SK-N-SH treated with all-trans-retinoic acid at 6 μM for 48 hours (cell line): Measurements from ENCODE around the gene NR2C1.
"Not testable (repeated sequence)": the region's sequence is repeated elsewhere in the genome, so short reads cannot be mapped to it uniquely, and the experiment has no call there.

ENCODE experiments used
- ATAC-seq: fragments of 200-7000 bp; cut with Tn5 transposase; 3 replicates; pipeline ENCODE4 v1.9.1; 2020; ENCODE audit warnings: mild to moderate bottlenecking, moderate library complexity
- ARNTL ChIP-seq: fragments of 450-650 bp; formaldehyde crosslinking; IDR thresholded peaks from 2 replicates; pipeline ENCODE4 v1.5.0; 2020; ENCODE audit warnings: low read depth, mild to moderate bottlenecking, moderate library complexity, borderline replicate concordance
- BACH2 ChIP-seq: fragments of 250-450 bp; sonication (Bioruptor Pico); IDR thresholded peaks from 2 replicates; pipeline ENCODE4 v1.9.0; 2021; ENCODE audit warnings: mild to moderate bottlenecking, borderline replicate concordance
- CREB5 ChIP-seq: fragments of 250-450 bp; sonication (Bioruptor Pico); IDR thresholded peaks from 2 replicates; pipeline ENCODE4 v1.5.1; 2020; ENCODE audit warnings: low read depth, mild to moderate bottlenecking, moderate library complexity
- CSDC2 ChIP-seq: fragments of 250-450 bp; sonication (Bioruptor Pico); IDR thresholded peaks from 2 replicates; pipeline ENCODE4 v1.5.0; 2020; ENCODE audit warnings: mild to moderate bottlenecking, moderate library complexity
- ESRRG ChIP-seq: fragments of 250-450 bp; sonication (Bioruptor Pico); IDR thresholded peaks from 2 replicates; pipeline ENCODE4 v1.6.1; 2021; ENCODE audit warnings: mild to moderate bottlenecking
- GLIS3 ChIP-seq: fragments of 250-450 bp; sonication (Bioruptor Pico); IDR thresholded peaks from 2 replicates; pipeline ENCODE4 v1.5.0; 2020; ENCODE audit warnings: mild to moderate bottlenecking, moderate library complexity
- ISL1 ChIP-seq: fragments of 250-450 bp; sonication (Bioruptor Pico); IDR thresholded peaks from 2 replicates; pipeline ENCODE4 v2.1.2; 2022; ENCODE audit warnings: mild to moderate bottlenecking, moderate library complexity
- OSR1 ChIP-seq: fragments of 250-450 bp; sonication (Bioruptor Pico); IDR thresholded peaks from 2 replicates; pipeline ENCODE4 v1.8.0; 2022; ENCODE audit warnings: moderate library complexity, mild to moderate bottlenecking, inconsistent platforms
- PPARA ChIP-seq: fragments of 250-450 bp; sonication (Bioruptor Pico); IDR thresholded peaks from 2 replicates; pipeline ENCODE4 v1.5.0; 2020; ENCODE audit warnings: mild to moderate bottlenecking, borderline replicate concordance
- RARB ChIP-seq: fragments of 250-450 bp; sonication (Bioruptor Pico); IDR thresholded peaks from 2 replicates; pipeline ENCODE4 v1.8.0; 2021; ENCODE audit warnings: mild to moderate bottlenecking, moderate library complexity
- SNAI2 ChIP-seq: fragments of 250-450 bp; sonication (Bioruptor Pico); IDR thresholded peaks from 2 replicates; pipeline ENCODE4 v1.5.0; 2020; ENCODE audit warnings: mild to moderate bottlenecking, moderate library complexity
- TCF4 ChIP-seq: fragments of 250-450 bp; sonication (Bioruptor Pico); IDR thresholded peaks from 2 replicates; pipeline ENCODE4 v1.8.0; 2021; ENCODE audit warnings: mild to moderate bottlenecking, moderate library complexity, borderline replicate concordance
- TOX ChIP-seq: fragments of 250-450 bp; sonication (Bioruptor Pico); IDR thresholded peaks from 2 replicates; pipeline ENCODE4 v1.8.0; 2021; ENCODE audit warnings: mild to moderate bottlenecking, moderate library complexity, borderline replicate concordance
- ZFP3 ChIP-seq: fragments of 250-450 bp; sonication (Bioruptor Pico); IDR thresholded peaks from 2 replicates; pipeline ENCODE4 v1.5.0; 2020; ENCODE audit warnings: mild to moderate bottlenecking, moderate library complexity
- ZNF565 ChIP-seq: fragments of 450-650 bp; formaldehyde crosslinking; conservative IDR thresholded peaks from 2 replicates; pipeline ENCODE4 v1.5.0; 2020; ENCODE audit warnings: low read depth, mild to moderate bottlenecking, moderate library complexity
- ZNF8 ChIP-seq: fragments of 450-650 bp; formaldehyde crosslinking; IDR thresholded peaks from 2 replicates; pipeline ENCODE4 v1.5.0; 2020; ENCODE audit warnings: mild to moderate bottlenecking, moderate library complexity
- TF ChIP-seq, protein P1 (sequence below): fragments of 250-450 bp; sonication (Bioruptor Pico); IDR thresholded peaks from 2 replicates; pipeline ENCODE4 v1.8.0; 2020; ENCODE audit warnings: mild to moderate bottlenecking, moderate library complexity, borderline replicate concordance
- TF ChIP-seq, protein P2 (sequence below): fragments of 250-450 bp; sonication (Bioruptor Pico); IDR thresholded peaks from 2 replicates; pipeline ENCODE4 v1.5.1; 2021; ENCODE audit warnings: mild to moderate bottlenecking, moderate library complexity
- TF ChIP-seq, protein P3 (sequence below): fragments of 250-450 bp; sonication (Bioruptor Pico); IDR thresholded peaks from 2 replicates; pipeline ENCODE4 v1.8.0; 2021; ENCODE audit warnings: low read depth, mild to moderate bottlenecking, moderate library complexity, borderline replicate concordance

The NR2C1 gene

GRCh38 chr12:95105540-95105939, 32.1 kb upstream of the NR2C1 start:
- ATAC-seq: no peak
- TF ChIP-seq ISL1 (CRISPR knock-in tag): no peak
- TF ChIP-seq ARNTL: no peak
- TF ChIP-seq, protein P1, sequence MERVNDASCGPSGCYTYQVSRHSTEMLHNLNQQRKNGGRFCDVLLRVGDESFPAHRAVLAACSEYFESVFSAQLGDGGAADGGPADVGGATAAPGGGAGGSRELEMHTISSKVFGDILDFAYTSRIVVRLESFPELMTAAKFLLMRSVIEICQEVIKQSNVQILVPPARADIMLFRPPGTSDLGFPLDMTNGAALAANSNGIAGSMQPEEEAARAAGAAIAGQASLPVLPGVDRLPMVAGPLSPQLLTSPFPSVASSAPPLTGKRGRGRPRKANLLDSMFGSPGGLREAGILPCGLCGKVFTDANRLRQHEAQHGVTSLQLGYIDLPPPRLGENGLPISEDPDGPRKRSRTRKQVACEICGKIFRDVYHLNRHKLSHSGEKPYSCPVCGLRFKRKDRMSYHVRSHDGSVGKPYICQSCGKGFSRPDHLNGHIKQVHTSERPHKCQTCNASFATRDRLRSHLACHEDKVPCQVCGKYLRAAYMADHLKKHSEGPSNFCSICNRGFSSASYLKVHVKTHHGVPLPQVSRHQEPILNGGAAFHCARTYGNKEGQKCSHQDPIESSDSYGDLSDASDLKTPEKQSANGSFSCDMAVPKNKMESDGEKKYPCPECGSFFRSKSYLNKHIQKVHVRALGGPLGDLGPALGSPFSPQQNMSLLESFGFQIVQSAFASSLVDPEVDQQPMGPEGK (CRISPR knock-in tag): no peak
- TF ChIP-seq ZNF565 (CRISPR knock-in tag): no peak
- no peak for TF ChIP-seq CREB5 (CRISPR knock-in tag)
- TF ChIP-seq, protein P2, sequence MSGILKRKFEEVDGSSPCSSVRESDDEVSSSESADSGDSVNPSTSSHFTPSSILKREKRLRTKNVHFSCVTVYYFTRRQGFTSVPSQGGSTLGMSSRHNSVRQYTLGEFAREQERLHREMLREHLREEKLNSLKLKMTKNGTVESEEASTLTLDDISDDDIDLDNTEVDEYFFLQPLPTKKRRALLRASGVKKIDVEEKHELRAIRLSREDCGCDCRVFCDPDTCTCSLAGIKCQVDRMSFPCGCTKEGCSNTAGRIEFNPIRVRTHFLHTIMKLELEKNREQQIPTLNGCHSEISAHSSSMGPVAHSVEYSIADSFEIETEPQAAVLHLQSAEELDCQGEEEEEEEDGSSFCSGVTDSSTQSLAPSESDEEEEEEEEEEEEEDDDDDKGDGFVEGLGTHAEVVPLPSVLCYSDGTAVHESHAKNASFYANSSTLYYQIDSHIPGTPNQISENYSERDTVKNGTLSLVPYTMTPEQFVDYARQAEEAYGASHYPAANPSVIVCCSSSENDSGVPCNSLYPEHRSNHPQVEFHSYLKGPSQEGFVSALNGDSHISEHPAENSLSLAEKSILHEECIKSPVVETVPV: no peak
- TF ChIP-seq, protein P3, sequence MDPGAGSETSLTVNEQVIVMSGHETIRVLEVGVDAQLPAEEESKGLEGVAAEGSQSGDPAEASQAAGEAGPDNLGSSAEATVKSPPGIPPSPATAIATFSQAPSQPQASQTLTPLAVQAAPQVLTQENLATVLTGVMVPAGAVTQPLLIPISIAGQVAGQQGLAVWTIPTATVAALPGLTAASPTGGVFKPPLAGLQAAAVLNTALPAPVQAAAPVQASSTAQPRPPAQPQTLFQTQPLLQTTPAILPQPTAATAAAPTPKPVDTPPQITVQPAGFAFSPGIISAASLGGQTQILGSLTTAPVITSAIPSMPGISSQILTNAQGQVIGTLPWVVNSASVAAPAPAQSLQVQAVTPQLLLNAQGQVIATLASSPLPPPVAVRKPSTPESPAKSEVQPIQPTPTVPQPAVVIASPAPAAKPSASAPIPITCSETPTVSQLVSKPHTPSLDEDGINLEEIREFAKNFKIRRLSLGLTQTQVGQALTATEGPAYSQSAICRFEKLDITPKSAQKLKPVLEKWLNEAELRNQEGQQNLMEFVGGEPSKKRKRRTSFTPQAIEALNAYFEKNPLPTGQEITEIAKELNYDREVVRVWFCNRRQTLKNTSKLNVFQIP: no peak
- no peak for TF ChIP-seq OSR1 (CRISPR knock-in tag)
- TF ChIP-seq, all 23 proteins: peak for 0

DNA sequence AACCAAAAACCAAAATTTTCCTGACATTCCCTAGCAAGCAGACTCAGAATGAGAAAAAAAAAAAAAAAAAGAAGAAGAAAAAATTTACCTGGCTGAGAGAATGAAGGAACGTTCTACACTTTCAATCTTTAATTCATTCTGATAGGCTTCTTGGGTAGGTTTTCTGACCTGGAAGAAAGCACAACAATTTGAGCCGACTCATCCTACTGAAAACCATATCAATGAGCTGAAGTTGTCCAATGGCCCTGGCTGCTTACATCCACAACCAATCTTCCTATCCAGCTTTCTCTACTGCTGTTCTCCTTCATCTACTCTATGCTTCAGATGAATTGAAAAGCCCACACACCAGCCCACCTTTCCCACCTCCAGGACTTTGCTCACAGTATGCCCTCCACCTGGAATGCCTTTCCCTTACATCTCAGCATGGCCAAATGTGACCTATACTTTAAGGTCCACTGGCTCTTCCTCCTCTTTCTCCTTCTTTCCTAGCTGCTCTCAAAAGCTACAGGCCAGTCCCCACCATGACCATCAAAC, 31.6 kb upstream of the NR2C1 start:
- no peak for TF ChIP-seq RARB (CRISPR knock-in tag)
- TF ChIP-seq TOX (CRISPR knock-in tag): no peak
- no peak for TF ChIP-seq ESRRG (CRISPR knock-in tag)
- TF ChIP-seq PPARA: no peak
- no peak for TF ChIP-seq OSR1 (CRISPR knock-in tag)
- no peak for TF ChIP-seq GLIS3
- no peak for TF ChIP-seq SNAI2
- TF ChIP-seq TCF4: no peak
- TF ChIP-seq ZNF8 (CRISPR knock-in tag): no peak

GRCh38 chr12:95102916-95103671, 29.7 kb upstream of the NR2C1 start:
- TF ChIP-seq CSDC2 (CRISPR knock-in tag) (0 out of 2 replicates have a peak, but pooled peaks have one; percentile 21), PPARA (no peak), BACH2 (CRISPR knock-in tag) (no peak), RARB (CRISPR knock-in tag) (no peak), ZNF8 (CRISPR knock-in tag) (no peak), TOX (CRISPR knock-in tag) (peak; percentile 25; the same call in 1 of the 2 replicates), ISL1 (CRISPR knock-in tag) (peak; percentile 84), ZFP3 (CRISPR knock-in tag) (no peak)
- TF ChIP-seq, protein P2: peak; percentile 31; the same call in 1 of the 2 replicates
- TF ChIP-seq, protein P1 (CRISPR knock-in tag): no peak
- ATAC-seq: peak; percentile 96

More for the DNA sequence above, 31.6 kb upstream of the NR2C1 start:
- ATAC-seq: no peak

DNA sequence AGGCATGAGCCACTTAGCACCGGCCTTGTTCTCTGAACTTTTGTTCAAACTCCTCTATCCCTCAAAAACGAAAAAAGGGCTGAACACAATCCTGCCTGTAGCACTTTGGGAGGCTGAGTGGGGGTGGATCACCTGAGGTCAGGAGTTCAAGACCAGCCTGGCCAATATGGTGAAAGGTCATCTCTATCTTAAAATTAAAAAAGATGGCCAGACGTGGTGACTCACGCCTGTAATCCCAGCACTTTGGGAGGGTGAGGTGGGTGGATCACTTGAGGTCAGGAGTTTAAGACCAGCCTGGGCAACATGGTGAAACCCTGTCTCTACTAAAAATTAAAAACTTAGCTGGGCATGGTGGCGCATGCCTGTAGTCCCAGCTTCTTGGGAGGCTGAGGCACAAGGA, 28.5 kb upstream of the NR2C1 start:
- not testable (repeated sequence) for ATAC-seq
